Body of pancreas (tissue), 4 donors: ENCODE data around the gene OR8D2. TPM values are rescaled to one million over a fixed set of nuclear protein-coding genes. Genes with fewer than 3 reads are reported as not detected.

ENCODE experiments used
- ATAC-seq: fragments of 150-250 bp; one replicate; pipeline ENCODE4 v1.9.1; 2016
- DNase-seq, 4 donors: peaks; one replicate each; pipeline ENCODE4 v3.0.0-alpha.2; 2019
- H3K27ac ChIP-seq, 4 donors: fragments of 200-600 bp; sonication (generic); 1 replicate in 3 of 4; 2 replicates in 1 of 4; pipeline versions ENCODE4 v1.5.1 to v1.6.1; 2016 to 2019; ENCODE audit warnings: mild to moderate bottlenecking in 1 of 4, mixed read lengths in 1 of 4, moderate library complexity in 1 of 4
- H3K27me3 ChIP-seq, 2 donors: fragments of 200-600 bp; sonication (generic); one replicate each; pipeline ENCODE4 v1.6.0; 2016; ENCODE audit warnings: mild to moderate bottlenecking in 1 of 2
- H3K36me3 ChIP-seq, 2 donors: fragments of 200-600 bp; sonication (generic); replicated peaks in 1 of 2; 2 replicates each; pipeline ENCODE4 v1.5.1; 2016; ENCODE audit warnings: low read depth in 2 of 2; ENCODE audit not compliant: insufficient read depth in 1 of 2
- H3K4me1 ChIP-seq: fragments of 200-600 bp; sonication (generic); one replicate; pipeline ENCODE4 v1.6.0; 2016
- H3K4me3 ChIP-seq, 2 donors: fragments of 200-600 bp; sonication (generic); 1 replicate in 1 of 2; 2 replicates in 1 of 2; pipeline ENCODE4 v1.5.1; 2016 to 2019
- H3K9me3 ChIP-seq, 3 donors: fragments of 200-600 bp; sonication (generic); 1 replicate in 2 of 3; 2 replicates in 1 of 3; pipeline ENCODE4 v1.5.1; 2016
- POLR2A ChIP-seq, 3 donors: fragments of 450-650 bp; IDR thresholded peaks; one replicate each; pipeline ENCODE4 v1.6.1; 2016; ENCODE audit warnings: antibody characterized with exemption in 3 of 3, mild to moderate bottlenecking in 2 of 3
- WGBS, 2 donors: methylation state at CpG; one replicate each; pipeline ENCODE4 v1.1.5; 2017; 5-methylcytosine and 5-hydroxymethylcytosine counted together
- intact Hi-C: fragments of 100-400 bp; cut with DNase I; formaldehyde crosslinking; loops from one replicate; pipeline ENCODE4 v1.15.1; 2023
- total RNA-seq, 2 donors: library from RNA; depleted of rRNA; stranded (reverse); fragments of >200 nt; gene quantifications; one replicate each; pipeline ENCODE4 v1.1.0, GENCODE V29; 2016
- TF ChIP-seq, protein P1 (sequence below), 7 experiments: fragments of 450-650 bp in 4 of 7; fragments of 200-600 bp in 3 of 7; sonication (generic) in 3 of 7; IDR thresholded peaks; one replicate each; pipeline ENCODE4 v1.5.1; 2016 to 2019; ENCODE audit warnings: antibody characterized with exemption in 7 of 7

Gene OR8D2
- total RNA-seq, 2 donors from 2014 or later = not detected

DNA sequence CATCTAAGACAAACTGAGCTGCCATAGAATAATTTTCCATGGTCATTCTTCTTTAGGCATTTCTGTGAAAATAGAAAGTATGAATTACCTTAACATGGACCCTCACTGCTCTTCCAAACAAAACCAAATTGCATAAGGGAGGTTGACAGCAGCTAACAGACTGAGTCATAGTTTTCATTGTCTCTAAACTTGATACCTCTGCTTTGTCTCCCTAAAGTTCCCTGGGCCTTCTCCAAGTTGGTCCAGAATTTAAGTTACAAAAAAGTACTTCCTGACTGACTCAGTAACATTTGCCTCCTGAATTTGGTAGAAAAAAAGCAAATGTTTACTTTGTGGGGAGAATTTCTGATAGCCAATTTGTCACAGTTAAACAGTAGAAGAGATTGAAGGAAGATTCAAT is 9.3 kb downstream of the OR8D2 start:
- Histone ChIP-seq H3K4me3 (no peak overlapping the region), H3K27ac (peak overlapping the region in 1 of 4 donors; percentile 26), H3K9me3 (no peaks in the 10 kb centered on the region), H3K4me1 (peaks cover 16% of the 10 kb centered on the region), H3K27me3 (no peaks in the 10 kb centered on the region), H3K36me3 (no peaks in the 10 kb centered on the region)
- intact Hi-C loops = no loop called here
- no peak for DNase-seq
- TF ChIP-seq, protein P1, sequence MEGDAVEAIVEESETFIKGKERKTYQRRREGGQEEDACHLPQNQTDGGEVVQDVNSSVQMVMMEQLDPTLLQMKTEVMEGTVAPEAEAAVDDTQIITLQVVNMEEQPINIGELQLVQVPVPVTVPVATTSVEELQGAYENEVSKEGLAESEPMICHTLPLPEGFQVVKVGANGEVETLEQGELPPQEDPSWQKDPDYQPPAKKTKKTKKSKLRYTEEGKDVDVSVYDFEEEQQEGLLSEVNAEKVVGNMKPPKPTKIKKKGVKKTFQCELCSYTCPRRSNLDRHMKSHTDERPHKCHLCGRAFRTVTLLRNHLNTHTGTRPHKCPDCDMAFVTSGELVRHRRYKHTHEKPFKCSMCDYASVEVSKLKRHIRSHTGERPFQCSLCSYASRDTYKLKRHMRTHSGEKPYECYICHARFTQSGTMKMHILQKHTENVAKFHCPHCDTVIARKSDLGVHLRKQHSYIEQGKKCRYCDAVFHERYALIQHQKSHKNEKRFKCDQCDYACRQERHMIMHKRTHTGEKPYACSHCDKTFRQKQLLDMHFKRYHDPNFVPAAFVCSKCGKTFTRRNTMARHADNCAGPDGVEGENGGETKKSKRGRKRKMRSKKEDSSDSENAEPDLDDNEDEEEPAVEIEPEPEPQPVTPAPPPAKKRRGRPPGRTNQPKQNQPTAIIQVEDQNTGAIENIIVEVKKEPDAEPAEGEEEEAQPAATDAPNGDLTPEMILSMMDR (IDR thresholded peaks at IDR 0.05) = no peak
- TF ChIP-seq POLR2A (IDR thresholded peaks at IDR 0.05) = no peak
- no peak for ATAC-seq

DNA sequence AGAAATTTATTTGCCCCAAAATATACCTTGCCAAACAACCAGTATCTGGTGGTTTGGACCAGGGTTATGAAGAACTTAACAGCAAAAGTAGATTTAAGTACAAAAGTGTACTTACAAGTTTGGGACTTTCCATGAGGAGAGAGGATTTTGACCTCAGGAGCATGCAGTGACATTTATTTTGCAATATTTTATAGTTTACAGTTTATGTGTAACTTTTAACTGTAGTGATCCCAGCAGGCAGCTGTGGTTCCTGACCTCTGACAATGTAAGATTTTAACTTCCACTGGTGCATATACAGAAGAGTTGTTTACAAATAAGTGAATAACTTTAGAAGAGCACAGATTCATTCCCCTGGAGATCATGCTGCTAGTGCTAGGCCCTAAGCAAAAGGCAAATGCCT is 12.9 kb downstream of the OR8D2 start:
- H3K27me3 ChIP-seq = no peaks in the 10 kb centered on the region
- H3K4me3 ChIP-seq = no peak overlapping the region
- no peaks in the 10 kb centered on the region for H3K36me3 ChIP-seq
- DNase-seq (no peak), ATAC-seq (no peak)
- TF ChIP-seq POLR2A (IDR thresholded peaks at IDR 0.05) = no peak
- TF ChIP-seq, protein P1 (IDR thresholded peaks at IDR 0.05) = no peak
- H3K9me3 ChIP-seq = no peaks in the 10 kb centered on the region
- no peak overlapping the region for H3K27ac ChIP-seq
- H3K4me1 ChIP-seq = peaks cover 16% of the 10 kb centered on the region
- intact Hi-C loops = no loop called here

DNA sequence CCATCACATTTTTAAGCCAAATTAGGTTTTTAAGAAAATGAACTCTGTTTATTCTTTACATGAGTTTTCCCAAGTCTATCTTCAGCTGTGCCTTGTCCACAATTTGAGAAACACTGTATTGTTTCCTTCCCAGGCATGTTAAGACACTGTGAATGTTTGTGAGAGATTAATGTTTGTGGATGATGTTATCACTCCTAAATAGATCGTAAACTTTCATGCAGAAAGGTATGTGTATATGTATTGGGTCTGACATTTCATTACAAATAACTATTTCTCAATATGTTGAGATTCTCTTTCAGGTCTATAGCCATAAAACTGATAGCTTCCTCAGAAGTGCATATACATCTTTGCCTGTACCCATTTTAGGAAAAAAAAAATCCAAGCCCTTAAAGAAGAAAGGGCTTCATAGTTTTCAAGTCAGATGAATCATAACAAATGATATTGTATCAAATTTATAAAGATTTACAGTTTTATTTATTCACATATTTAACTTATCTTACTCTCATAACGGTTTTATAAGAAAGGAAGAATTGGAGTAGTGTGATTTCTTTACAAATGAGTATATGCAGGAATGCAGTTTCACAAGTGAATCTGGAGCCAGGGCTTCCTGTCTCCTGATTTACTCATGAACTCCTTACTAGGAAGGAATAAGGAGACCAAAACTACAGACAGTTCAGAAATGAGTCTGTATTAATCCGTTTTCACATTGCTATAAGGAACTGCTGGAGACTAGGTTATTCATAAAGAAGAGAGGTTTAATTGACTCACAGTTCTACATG is 17.5 kb downstream of the OR8D2 start:
- no peak for ATAC-seq
- WGBS, 2 donors = 53 to 62% methylated on average over 3 of the region's 3 CpGs

GRCh38 chr11:124301548-124301947 is 18.4 kb downstream of the OR8D2 start:
- Histone ChIP-seq H3K4me3 (no peak overlapping the region), H3K4me1 (no peaks in the 10 kb centered on the region), H3K27ac (no peak overlapping the region), H3K27me3 (no peaks in the 10 kb centered on the region), H3K36me3 (no peaks in the 10 kb centered on the region), H3K9me3 (no peaks in the 10 kb centered on the region)
- DNase-seq (no peak), ATAC-seq (no peak)
- intact Hi-C loops = no loop called here
- 80 to 84% methylated on average over 3 of the region's 3 CpGs for WGBS, 2 donors
- TF ChIP-seq, protein P1 (IDR thresholded peaks at IDR 0.05) = no peak
- no peak for TF ChIP-seq POLR2A (IDR thresholded peaks at IDR 0.05)

More for the DNA sequence above, 17.5 kb downstream of the OR8D2 start:
- intact Hi-C loops = no loop called here
- no peak for DNase-seq
- Histone ChIP-seq H3K9me3 (no peaks in the 10 kb centered on the region), H3K36me3 (no peaks in the 10 kb centered on the region), H3K27me3 (no peaks in the 10 kb centered on the region), H3K4me1 (no peaks in the 10 kb centered on the region), H3K27ac (no peak overlapping the region), H3K4me3 (no peak overlapping the region)
- no peak for TF ChIP-seq POLR2A (IDR thresholded peaks at IDR 0.05)
- TF ChIP-seq, protein P1 (IDR thresholded peaks at IDR 0.05) = no peak

DNA sequence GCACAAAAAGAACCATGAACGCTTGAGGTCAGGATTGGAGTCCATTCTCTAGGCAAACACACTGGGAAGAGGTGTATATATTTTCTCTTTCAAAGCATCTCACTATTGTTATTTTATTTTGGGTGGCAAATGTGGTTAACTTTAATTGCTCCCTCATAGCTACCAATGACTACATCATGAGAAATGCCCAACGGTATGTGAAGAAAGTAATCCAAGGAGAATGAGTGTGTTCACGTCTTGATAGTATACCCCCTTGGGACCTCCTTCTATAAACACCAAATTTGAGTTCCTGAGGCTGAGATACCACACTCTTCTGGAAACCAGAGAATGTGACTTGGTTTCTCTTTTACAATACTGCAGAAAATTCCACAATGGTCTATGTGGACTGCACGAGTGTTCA is 22.1 kb downstream of the OR8D2 start:
- Histone ChIP-seq H3K27me3 (no peaks in the 10 kb centered on the region), H3K4me1 (no peaks in the 10 kb centered on the region), H3K27ac (no peak overlapping the region), H3K36me3 (no peaks in the 10 kb centered on the region), H3K4me3 (no peak overlapping the region), H3K9me3 (no peaks in the 10 kb centered on the region)
- TF ChIP-seq, protein P1 (IDR thresholded peaks at IDR 0.05) = no peak
- TF ChIP-seq POLR2A (IDR thresholded peaks at IDR 0.05) = no peak
- intact Hi-C loops = no loop called here
- DNase-seq (no peak), ATAC-seq (no peak)
- 80 to 88% methylated on average over 4 of the region's 4 CpGs for WGBS, 2 donors
